Measurements from ENCODE around the gene ZFYVE16.
"Not testable (repeated sequence)": the region's sequence is repeated elsewhere in the genome, so short reads cannot be mapped to it uniquely, and the experiment has no call there.

- not testable (repeated sequence) for TF ChIP-seq CTCF, POLR2A (IDR thresholded peaks at IDR 0.05)
These were observed 16.6 kb upstream of the ZFYVE16 start for GRCh38 chr5:80391267-80391666.

All from Peyer's patch (tissue), 4 donors.